ENCODE data around the gene TRIM72.
"Not testable (repeated sequence)": the region's sequence is repeated elsewhere in the genome, so short reads cannot be mapped to it uniquely, and the experiment has no call there.

The TRIM72 gene, protein sequence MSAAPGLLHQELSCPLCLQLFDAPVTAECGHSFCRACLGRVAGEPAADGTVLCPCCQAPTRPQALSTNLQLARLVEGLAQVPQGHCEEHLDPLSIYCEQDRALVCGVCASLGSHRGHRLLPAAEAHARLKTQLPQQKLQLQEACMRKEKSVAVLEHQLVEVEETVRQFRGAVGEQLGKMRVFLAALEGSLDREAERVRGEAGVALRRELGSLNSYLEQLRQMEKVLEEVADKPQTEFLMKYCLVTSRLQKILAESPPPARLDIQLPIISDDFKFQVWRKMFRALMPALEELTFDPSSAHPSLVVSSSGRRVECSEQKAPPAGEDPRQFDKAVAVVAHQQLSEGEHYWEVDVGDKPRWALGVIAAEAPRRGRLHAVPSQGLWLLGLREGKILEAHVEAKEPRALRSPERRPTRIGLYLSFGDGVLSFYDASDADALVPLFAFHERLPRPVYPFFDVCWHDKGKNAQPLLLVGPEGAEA

DNA sequence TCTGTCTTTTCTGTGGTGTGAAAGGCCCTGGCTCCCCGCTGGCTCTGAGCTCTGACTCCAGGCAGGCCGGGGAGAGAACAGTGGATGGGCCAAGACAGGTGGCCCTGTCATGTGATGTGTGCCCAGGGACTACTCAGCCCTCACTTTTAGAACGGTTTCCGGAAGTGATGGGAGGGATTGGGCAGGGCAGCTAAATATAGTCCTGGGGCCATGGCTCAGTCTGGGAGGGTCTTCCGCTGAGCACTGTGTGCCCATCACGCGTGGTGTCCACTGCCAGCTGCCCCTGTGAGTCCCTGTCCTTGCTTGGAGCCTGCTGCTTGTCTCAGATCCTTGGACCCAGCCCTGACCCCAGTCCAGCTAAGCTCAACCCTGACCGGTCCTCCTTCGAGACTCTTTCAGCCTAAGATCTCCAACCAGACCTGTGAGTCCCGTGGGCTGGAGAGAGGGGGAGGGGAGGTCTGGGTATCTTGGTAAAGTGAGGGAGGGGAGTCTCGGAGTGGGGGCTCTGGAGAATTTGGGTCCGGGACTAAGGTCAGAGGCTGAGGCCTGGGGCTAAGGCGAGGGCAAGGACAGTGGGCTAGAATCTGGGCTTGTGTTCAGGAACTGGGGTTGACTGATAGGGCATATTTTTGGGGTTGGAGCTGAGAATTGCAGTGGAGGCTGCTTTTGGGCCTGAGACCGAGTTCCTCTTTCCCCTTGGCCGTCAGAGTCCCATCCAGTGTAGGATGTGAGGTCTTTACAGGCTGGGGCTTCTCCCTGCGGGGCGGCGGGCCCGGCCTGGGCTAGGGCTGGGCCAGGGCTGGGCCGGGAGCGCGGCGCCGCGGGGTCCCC lies at the start of gene TRIM72:
Gene TRIM72 (plus strand): TSS at position 243 of the 831 bp plus-strand sequence. CDS start 620 bp downstream, outside the sequence.
- Mint-ChIP-seq H3K27me3 (peaks cover 32 to 56% of the 10 kb centered on the region in 2 donors), H3K27ac (peak within 1 kb of the TSS; percentile 71), H3K4me1 (peaks cover 17 to 53% of the 10 kb centered on the region in 2 donors), H3K9me3 (no peaks in the 10 kb centered on the region), H3K36me3 (no peaks in the 10 kb centered on the region), H3K4me3 (peak within 1 kb of the TSS; percentile 76 to 83)
- DNase-seq (no peak), ATAC-seq (replicated peaks) (peak; percentile 5 to 15)

DNA sequence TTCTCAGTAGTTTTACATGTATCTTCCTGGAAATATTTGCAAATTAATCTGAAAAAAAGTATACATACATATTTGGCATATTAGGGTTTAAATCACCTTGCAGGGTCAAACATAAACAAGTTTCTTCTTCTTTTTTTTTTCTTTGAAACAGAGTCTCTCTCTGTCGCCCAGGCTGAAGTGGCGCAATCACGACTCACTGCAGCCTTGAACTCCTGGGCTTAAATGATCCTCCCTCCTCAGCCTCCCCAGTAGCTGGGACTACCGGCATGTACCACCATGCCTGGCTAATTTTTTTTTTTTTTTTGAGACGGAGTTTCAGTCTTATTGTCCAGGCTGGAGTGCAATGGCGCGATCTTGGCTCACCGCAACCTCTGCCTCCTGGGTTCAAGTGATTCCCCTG lies 46.6 kb upstream of the TRIM72 start:
- no peak for ATAC-seq (replicated peaks)
- H3K27me3 Mint-ChIP-seq = no peaks in the 10 kb centered on the region

DNA sequence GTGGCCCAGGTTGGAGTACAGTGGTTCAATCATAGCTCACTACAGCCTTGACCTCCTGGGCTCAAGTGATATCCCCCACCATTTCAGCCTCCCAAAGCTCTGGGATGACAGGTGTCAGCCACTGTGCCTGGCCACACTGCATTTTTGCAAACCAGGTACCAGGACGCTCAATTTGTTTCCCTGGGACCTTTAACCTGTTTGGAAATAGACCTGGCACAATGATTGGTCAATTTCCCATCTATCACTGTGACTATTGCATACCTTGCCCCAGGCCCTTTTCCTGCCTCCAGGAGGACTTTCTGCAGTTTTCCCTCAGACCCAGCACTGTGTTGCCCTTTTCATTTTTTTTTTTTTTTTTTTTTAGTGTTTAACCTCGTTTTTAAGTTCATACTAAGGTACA lies 45.1 kb upstream of the TRIM72 start:
- Mint-ChIP-seq H3K9me3 (no peaks in the 10 kb centered on the region), H3K36me3 (no peaks in the 10 kb centered on the region), H3K4me1 (no peaks in the 10 kb centered on the region), H3K4me3 (no peak overlapping the region), H3K27ac (no peak overlapping the region), H3K27me3 (no peaks in the 10 kb centered on the region)
- ATAC-seq (replicated peaks) = no peak
- no peak for DNase-seq

More for the DNA sequence above, 46.6 kb upstream of the TRIM72 start:
- no peak overlapping the region for H3K4me3 Mint-ChIP-seq
- DNase-seq = no peak
- H3K4me1 Mint-ChIP-seq = no peaks in the 10 kb centered on the region
- no peaks in the 10 kb centered on the region for H3K9me3 Mint-ChIP-seq
- H3K36me3 Mint-ChIP-seq = no peaks in the 10 kb centered on the region
- no peak overlapping the region for H3K27ac Mint-ChIP-seq

DNA sequence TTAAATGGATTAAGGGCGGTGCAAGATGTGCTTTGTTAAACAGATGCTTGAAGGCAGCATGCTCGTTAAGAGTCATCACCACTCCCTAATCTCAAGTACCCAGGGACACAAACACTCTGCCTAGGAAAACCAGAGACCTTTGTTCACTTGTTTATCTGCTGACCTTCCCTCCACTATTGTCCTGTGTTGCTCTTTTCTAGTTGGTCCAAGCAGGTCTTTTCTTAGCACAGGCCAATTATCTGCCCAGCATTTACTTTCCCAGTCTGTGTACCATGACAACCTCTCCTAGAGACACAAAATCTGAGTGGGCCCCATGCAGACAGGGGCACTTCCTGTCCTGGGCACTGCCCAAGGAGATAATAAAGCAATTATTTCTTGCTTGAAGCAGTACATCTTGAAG lies 43.9 kb upstream of the TRIM72 start:
- not testable (repeated sequence) for H3K36me3 Mint-ChIP-seq; H3K4me3 Mint-ChIP-seq; H3K27ac Mint-ChIP-seq; ATAC-seq (replicated peaks); H3K4me1 Mint-ChIP-seq; DNase-seq; H3K9me3 Mint-ChIP-seq; H3K27me3 Mint-ChIP-seq

DNA sequence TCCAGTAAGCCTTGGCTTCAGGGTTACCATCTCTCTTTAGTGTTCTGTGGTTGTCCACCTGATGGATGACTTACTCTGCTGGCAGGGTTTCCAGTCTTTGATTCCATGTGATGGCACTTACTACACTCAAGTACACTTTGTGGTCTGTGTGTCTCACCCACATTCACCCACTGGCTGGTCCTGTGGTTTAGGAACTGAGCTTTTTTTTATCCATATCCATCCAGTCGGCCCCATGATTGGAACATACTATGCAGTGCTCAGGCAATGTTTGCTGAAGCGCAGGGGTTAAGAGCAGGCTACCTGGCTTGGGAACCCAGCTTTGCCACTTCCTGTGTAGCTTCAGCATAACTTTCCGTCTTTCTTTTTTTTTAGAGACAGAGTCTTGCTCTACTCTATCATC lies 36.8 kb upstream of the TRIM72 start:
- Mint-ChIP-seq H3K36me3 (peaks cover 18 to 23% of the 10 kb centered on the region in 2 donors), H3K27ac (peak overlapping the region; percentile 22), H3K9me3 (no peaks in the 10 kb centered on the region), H3K4me1 (peaks cover 25 to 36% of the 10 kb centered on the region in 2 donors), H3K27me3 (no peaks in the 10 kb centered on the region), H3K4me3 (peak overlapping the region in 1 of 2 donors; percentile 11)
- DNase-seq (peak; percentile 28), ATAC-seq (replicated peaks) (peak; percentile 2)

DNA sequence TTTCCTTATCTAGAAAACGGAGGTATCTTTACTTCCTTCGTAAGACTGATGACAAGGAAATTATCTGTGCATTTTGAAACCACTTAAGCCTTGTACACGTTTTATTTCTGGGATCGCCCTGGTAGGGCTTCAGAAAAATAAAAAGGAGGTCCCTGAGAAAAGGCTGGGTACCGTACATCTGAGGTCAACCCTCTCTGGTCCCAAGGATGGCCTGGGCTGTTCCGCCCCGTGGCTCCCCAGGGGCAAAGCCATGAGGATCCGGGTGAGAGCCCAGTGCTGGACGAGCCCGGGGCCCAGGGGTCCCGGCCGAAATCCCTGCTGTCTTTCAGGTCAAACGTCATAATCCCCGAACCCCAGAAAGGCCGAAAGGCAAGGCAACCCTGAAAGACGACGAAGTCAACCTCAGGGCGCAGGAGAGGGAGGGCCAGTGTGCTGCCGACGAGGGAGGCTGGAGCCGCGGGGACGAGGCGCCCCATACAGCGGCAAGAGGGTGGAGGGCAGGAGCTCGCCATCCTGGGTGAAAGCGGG lies 34.6 kb upstream of the TRIM72 start:
- DNase-seq (no peak), ATAC-seq (replicated peaks) (peak; percentile 15 to 28)
- no peaks in the 10 kb centered on the region for H3K9me3 Mint-ChIP-seq
- H3K27me3 Mint-ChIP-seq = no peaks in the 10 kb centered on the region
- H3K36me3 Mint-ChIP-seq = peaks cover 33 to 44% of the 10 kb centered on the region in 2 donors
- peak overlapping the region; percentile 100 for H3K27ac Mint-ChIP-seq
- peaks cover 38 to 54% of the 10 kb centered on the region in 2 donors for H3K4me1 Mint-ChIP-seq
- peak overlapping the region; percentile 93 to 97 for H3K4me3 Mint-ChIP-seq

DNA sequence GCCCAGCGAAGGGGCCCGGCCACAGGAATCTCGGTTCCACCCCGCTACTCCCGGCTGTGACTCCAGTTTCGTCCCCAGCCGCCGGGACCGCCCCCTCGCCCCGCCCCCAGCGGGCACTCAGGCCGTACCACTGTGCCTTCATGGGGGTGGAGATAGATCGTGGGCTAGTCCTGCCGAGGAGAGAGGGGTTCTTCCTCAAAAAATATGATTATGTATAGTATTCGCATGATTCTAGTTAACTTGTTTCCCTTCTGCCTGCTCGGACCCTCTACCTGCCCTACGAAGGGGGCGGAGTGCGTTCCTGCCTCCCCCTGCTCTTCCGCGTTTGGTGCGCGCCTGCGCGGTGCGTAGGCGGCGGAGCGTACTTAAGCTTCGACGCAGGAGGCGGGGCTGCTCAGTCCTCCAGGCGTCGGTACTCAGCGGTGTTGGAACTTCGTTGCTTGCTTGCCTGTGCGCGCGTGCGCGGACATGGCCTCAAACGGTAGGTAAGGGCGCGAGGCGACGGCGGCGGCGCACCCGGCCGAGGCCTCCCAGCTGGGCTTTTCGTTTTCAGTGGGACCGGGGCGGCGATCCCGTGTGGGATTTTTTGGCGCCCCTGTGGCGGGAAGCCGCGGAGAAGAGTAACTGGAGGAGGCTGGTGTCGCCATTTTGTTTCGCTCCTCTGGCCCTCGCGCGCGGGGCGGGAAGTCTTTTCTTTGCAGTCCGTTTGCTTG lies 34.0 kb upstream of the TRIM72 start, which contains the start of gene FUS:
Gene FUS (plus strand): TSS at position 393 of the 713 bp plus-strand sequence. CDS start 76 bp downstream, at position 469.
- H3K9me3 Mint-ChIP-seq = no peaks in the 10 kb centered on the region
- DNase-seq (peak; percentile 82), ATAC-seq (replicated peaks) (peak; percentile 61 to 64)
- peak within 1 kb of the TSS; percentile 93 to 97 for H3K4me3 Mint-ChIP-seq
- peaks cover 37 to 47% of the 10 kb centered on the region in 2 donors for H3K36me3 Mint-ChIP-seq
- H3K27ac Mint-ChIP-seq = peak within 1 kb of the TSS; percentile 100
- H3K27me3 Mint-ChIP-seq = no peaks in the 10 kb centered on the region
- peaks cover 40 to 58% of the 10 kb centered on the region in 2 donors for H3K4me1 Mint-ChIP-seq

DNA sequence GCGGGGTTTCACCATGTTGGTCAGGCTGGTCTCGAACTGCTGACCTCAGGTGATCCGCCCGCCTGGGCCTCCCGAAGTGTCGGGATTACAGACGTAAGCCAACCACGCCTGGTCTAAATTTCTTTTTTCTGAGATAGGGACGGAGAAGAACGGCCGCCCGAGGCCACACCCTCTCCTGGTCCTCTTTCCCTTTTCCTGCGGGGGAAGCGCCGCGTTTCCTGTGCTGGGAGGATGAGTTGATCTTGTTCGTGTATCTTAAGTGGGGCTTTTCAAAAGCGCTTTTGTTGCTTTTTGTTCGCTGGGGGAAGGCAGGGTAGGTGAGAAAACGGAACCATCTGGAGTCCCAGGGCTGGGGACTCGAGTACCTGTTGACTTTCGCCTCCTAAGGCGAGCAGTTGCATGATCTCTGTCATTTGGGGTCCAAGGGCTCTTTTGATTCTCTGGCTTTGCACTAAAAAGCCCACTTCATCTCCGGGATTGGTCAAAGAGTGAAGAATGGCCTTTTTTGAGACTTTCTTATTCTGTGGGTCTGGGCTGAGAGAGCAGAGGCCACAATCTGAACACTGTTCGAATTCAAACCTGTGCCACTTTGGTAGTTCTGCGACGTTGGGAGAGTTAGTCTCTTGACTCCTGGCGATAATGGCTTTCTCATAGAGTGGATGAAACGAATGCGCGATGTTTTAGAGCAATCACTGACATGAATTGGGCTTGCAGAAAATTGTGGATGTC lies 32.7 kb upstream of the TRIM72 start:
- Mint-ChIP-seq H3K27me3 (no peaks in the 10 kb centered on the region), H3K9me3 (no peaks in the 10 kb centered on the region), H3K4me3 (peak overlapping the region; percentile 93 to 97), H3K4me1 (peaks cover 50 to 71% of the 10 kb centered on the region in 2 donors), H3K36me3 (peaks cover 51 to 61% of the 10 kb centered on the region in 2 donors), H3K27ac (peak overlapping the region; percentile 100)
- DNase-seq = no peak
- no peak for ATAC-seq (replicated peaks)

DNA sequence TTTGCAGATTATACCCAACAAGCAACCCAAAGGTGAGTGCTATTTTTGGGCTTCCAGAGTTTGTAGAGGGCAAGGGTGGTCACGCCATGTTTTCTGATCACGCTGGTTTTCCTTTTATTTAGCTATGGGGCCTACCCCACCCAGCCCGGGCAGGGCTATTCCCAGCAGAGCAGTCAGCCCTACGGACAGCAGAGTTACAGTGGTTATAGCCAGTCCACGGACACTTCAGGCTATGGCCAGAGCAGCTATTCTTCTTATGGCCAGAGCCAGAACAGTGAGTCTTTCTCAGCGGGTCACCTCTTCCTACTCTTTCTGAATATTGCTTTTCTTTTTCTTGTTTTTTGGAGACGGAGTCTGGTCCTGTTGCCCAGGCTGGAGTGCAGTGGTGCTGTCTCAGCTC lies 31.5 kb upstream of the TRIM72 start:
- no peaks in the 10 kb centered on the region for H3K27me3 Mint-ChIP-seq
- no peaks in the 10 kb centered on the region for H3K9me3 Mint-ChIP-seq
- H3K27ac Mint-ChIP-seq = peak overlapping the region; percentile 86
- peaks cover 50 to 75% of the 10 kb centered on the region in 2 donors for H3K4me1 Mint-ChIP-seq
- DNase-seq (no peak), ATAC-seq (replicated peaks) (no peak)
- peaks cover 59 to 72% of the 10 kb centered on the region in 2 donors for H3K36me3 Mint-ChIP-seq
- H3K4me3 Mint-ChIP-seq = peak overlapping the region; percentile 93 to 97

DNA sequence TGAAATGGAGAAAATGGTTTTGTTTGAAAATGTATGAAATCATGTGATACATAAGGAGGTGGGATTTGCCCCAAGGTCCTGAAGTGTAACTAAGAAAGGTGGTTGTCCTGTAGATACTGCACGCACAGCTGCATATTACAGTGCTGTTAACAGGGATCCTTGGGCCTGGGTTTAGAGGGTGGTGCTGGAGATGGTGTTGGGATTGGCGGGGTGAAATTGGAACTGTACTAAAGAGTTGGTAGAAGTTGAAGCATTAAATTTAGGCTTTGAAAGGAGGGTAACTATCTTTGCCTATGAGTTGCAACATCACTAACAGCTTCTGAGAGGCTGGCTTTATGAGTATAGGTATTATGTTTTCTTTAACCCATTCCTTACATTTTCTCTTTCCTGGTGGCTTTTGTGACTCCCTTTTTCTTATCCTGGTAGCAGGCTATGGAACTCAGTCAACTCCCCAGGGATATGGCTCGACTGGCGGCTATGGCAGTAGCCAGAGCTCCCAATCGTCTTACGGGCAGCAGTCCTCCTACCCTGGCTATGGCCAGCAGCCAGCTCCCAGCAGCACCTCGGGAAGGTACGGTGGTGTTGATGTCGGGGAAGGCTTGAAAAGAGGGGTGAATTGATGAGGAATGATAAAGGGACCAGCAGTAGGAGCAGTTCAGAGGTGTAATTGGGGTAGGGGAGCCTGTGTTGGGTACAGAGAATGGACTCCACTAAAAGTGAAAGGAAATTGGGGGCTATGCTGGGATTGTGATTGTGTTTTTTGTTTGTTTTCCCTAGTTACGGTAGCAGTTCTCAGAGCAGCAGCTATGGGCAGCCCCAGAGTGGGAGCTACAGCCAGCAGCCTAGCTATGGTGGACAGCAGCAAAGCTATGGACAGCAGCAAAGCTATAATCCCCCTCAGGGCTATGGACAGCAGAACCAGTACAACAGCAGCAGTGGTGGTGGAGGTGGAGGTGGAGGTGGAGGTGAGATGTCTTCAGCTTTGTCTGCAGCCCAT lies 30.2 kb upstream of the TRIM72 start:
- Mint-ChIP-seq H3K4me1 (peaks cover 47 to 77% of the 10 kb centered on the region in 2 donors), H3K27ac (peak overlapping the region; percentile 86), H3K27me3 (no peaks in the 10 kb centered on the region), H3K36me3 (peaks cover 69 to 82% of the 10 kb centered on the region in 2 donors), H3K4me3 (peak overlapping the region; percentile 35 to 52), H3K9me3 (no peaks in the 10 kb centered on the region)
- ATAC-seq (replicated peaks) (no peak), DNase-seq (no peak)

DNA sequence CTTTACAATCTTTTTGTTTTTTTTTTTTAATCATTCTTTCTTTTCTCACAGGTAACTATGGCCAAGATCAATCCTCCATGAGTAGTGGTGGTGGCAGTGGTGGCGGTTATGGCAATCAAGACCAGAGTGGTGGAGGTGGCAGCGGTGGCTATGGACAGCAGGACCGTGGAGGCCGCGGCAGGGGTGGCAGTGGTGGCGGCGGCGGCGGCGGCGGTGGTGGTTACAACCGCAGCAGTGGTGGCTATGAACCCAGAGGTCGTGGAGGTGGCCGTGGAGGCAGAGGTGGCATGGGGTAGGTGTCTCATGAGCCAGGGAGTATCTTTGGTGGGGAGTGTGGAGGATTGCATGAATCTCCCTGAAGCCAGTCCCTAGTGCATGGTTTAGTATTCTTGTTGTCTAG lies 29.0 kb upstream of the TRIM72 start:
- Mint-ChIP-seq H3K27ac (peak overlapping the region; percentile 76), H3K4me3 (peak overlapping the region in 1 of 2 donors; percentile 17)
- ATAC-seq (replicated peaks) = no peak

DNA sequence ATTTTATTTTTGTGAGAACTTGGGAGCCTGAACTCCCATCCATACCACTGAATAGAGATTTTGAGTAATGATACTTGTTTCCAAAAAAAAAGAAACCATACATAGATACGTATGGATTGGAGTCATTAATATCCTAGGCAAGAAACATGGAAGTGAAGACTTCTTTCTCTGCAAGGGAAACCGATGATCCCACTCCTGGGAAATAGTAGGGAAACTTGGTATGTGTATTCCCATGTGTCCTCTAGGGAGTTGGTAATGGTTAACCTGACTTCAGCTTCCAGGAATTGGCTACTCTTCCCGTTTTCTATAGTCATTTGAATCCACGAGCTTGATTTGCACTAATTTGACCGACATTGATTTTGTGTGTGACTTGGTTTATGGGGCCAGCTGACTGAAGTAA lies 28.6 kb upstream of the TRIM72 start:
- Mint-ChIP-seq H3K4me1 (peaks cover 43 to 85% of the 10 kb centered on the region in 2 donors), H3K27ac (peak overlapping the region; percentile 16), H3K36me3 (peaks cover 79 to 93% of the 10 kb centered on the region in 2 donors), H3K4me3 (peak overlapping the region in 1 of 2 donors; percentile 17), H3K27me3 (no peaks in the 10 kb centered on the region), H3K9me3 (no peaks in the 10 kb centered on the region)
- ATAC-seq (replicated peaks) (no peak), DNase-seq (no peak)

More for the DNA sequence above, 29.0 kb upstream of the TRIM72 start:
- no peaks in the 10 kb centered on the region for H3K9me3 Mint-ChIP-seq
- no peak for DNase-seq
- peaks cover 41 to 80% of the 10 kb centered on the region in 2 donors for H3K4me1 Mint-ChIP-seq
- H3K27me3 Mint-ChIP-seq = no peaks in the 10 kb centered on the region
- peaks cover 78 to 92% of the 10 kb centered on the region in 2 donors for H3K36me3 Mint-ChIP-seq

Data from stimulated activated naive B cell treated with anti-CD40 and anti-IgM and Interleukin-4, amounts not matched to agents 10 μg/mL and 1 μg/mL and 100 μg/mL, for 72 hours (primary cell).